Stomach (tissue), 9 donors: ENCODE data around the gene ARFGEF3. TPM values are rescaled to one million over a fixed set of nuclear protein-coding genes. Genes with fewer than 3 reads are reported as not detected.

Experiments
- DNase-seq, 2 donors: peaks; one replicate each; pipeline versions ENCODE4 v3.0.0 to v3.0.0-alpha.2; 2013 to 2019
- H3K27ac ChIP-seq, 5 donors: fragments of 200-600 bp in 4 of 5; sonication (generic) in 4 of 5; one replicate each; pipeline ENCODE4 v1.5.1; 2013 to 2019; ENCODE audit warnings: mild to moderate bottlenecking in 1 of 5, moderate library complexity in 1 of 5
- H3K27me3 ChIP-seq, 3 donors: fragments of 200-600 bp; sonication (generic); one replicate each; pipeline ENCODE4 v1.5.1; 2017 to 2019; ENCODE audit warnings: mixed run types in 1 of 3
- H3K36me3 ChIP-seq, 4 donors: fragments of 200-600 bp; sonication (generic); 1 replicate in 3 of 4; 2 replicates in 1 of 4; pipeline ENCODE4 v1.5.1; 2016 to 2019
- H3K4me1 ChIP-seq, 4 donors: fragments of 200-600 bp; sonication (generic); one replicate each; pipeline ENCODE4 v1.5.1; 2016 to 2019
- H3K4me3 ChIP-seq, 4 donors: fragments of 200-600 bp; sonication (generic) in 3 of 4; one replicate each; pipeline ENCODE4 v1.5.1; 2016 to 2019; ENCODE audit warnings: mild to moderate bottlenecking in 1 of 4
- H3K9me3 ChIP-seq, 4 donors: fragments of 200-600 bp; sonication (generic); one replicate each; pipeline ENCODE4 v1.5.1; 2016 to 2019
- EP300 ChIP-seq: sonication (generic); formaldehyde crosslinking; IDR thresholded peaks from one replicate; pipeline ENCODE4 v1.6.1; 2017; ENCODE audit warnings: antibody characterized with exemption
- POLR2A ChIP-seq, 4 donors: fragments of 450-650 bp; IDR thresholded peaks; one replicate each; pipeline ENCODE4 v1.6.1; 2016; ENCODE audit warnings: antibody characterized with exemption in 4 of 4, control low read depth in 2 of 4, mild to moderate bottlenecking in 1 of 4, moderate library complexity in 1 of 4
- POLR2AphosphoS5 ChIP-seq, 3 donors: sonication (generic); formaldehyde crosslinking; IDR thresholded peaks; one replicate each; pipeline ENCODE4 v1.6.1; 2016; ENCODE audit warnings: antibody characterized with exemption in 3 of 3
- WGBS, 5 donors: extraction: QIAGEN DNeasy Blood & Tissue Kit in 3 of 5; methylation state at CpG; one replicate each; pipeline versions ENCODE4 v1.1.5 to v1.1.7; 2013 to 2018; 5-methylcytosine and 5-hydroxymethylcytosine counted together
- intact Hi-C: fragments of 100-400 bp; cut with DNase I; formaldehyde crosslinking; loops from one replicate; pipeline ENCODE4 v1.15.1; 2023; ENCODE audit warnings: low total_unique reads
- polyA plus RNA-seq, 3 donors: library from polyadenylated mRNA; stranded (reverse); fragments of 200-250 nt; gene quantifications; one replicate each; pipeline ENCODE4 v1.2.3, GENCODE V29; 2013
- total RNA-seq, 5 donors: library from RNA; depleted of rRNA; stranded (reverse); fragments of >200 nt; gene quantifications; one replicate each; pipeline versions ENCODE4 v1.1.0 to v1.2.3, GENCODE V29; 2014 to 2016
- TF ChIP-seq, protein P1 (sequence below), 7 experiments: fragments of 450-650 bp in 4 of 7; fragments of 200-600 bp in 3 of 7; sonication (generic) in 3 of 7; IDR thresholded peaks; one replicate each; pipeline ENCODE4 v1.5.1; 2016 to 2019; ENCODE audit warnings: antibody characterized with exemption in 7 of 7, control low read depth in 2 of 7, mild to moderate bottlenecking in 1 of 7
- donor health status: healthy with polysubstance abuse.
- donor health status: Bipolar disorder and iron deficiency.
- donor health status: healthy.

Gene ARFGEF3
- total and polyA plus RNA-seq, 8 donors = 3.2 to 44.6 (median 13.2) TPM

DNA sequence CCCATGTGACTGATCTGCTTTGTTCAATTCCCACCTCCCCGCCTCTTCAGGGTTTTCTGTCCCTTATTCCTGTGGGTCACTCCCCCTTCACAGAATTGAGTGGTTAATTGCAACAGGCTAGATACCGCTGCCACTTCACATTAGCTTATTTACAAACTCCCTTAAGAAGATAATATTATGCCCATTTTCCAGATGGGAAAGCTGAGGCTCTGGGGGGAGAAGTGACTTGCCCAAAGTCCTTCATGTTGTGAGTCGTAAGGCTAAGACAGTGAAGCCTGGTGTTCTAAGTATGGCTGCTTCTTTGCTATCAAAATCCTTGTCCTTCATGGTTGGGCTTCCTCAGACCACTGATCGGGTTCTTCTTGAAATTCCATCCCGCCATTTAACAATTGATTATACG, 96.5 kb downstream of the ARFGEF3 start:
- no peaks in the 10 kb centered on the region for H3K27me3 ChIP-seq
- intact Hi-C loops = no loop called here
- H3K4me3 ChIP-seq = no peak overlapping the region
- H3K36me3 ChIP-seq = peaks cover 0 to 30% (median 19%) of the 10 kb centered on the region in 4 donors
- no peak for DNase-seq
- H3K27ac ChIP-seq = peak overlapping the region; percentile 63 to 82 (median 79)
- H3K9me3 ChIP-seq = no peaks in the 10 kb centered on the region
- TF ChIP-seq POLR2A (IDR thresholded peaks at IDR 0.05) (no peak), POLR2AphosphoS5 (IDR thresholded peaks at IDR 0.05) (no peak), EP300 (no peak)
- TF ChIP-seq, protein P1, sequence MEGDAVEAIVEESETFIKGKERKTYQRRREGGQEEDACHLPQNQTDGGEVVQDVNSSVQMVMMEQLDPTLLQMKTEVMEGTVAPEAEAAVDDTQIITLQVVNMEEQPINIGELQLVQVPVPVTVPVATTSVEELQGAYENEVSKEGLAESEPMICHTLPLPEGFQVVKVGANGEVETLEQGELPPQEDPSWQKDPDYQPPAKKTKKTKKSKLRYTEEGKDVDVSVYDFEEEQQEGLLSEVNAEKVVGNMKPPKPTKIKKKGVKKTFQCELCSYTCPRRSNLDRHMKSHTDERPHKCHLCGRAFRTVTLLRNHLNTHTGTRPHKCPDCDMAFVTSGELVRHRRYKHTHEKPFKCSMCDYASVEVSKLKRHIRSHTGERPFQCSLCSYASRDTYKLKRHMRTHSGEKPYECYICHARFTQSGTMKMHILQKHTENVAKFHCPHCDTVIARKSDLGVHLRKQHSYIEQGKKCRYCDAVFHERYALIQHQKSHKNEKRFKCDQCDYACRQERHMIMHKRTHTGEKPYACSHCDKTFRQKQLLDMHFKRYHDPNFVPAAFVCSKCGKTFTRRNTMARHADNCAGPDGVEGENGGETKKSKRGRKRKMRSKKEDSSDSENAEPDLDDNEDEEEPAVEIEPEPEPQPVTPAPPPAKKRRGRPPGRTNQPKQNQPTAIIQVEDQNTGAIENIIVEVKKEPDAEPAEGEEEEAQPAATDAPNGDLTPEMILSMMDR (IDR thresholded peaks at IDR 0.05) = no peak
- 89 to 96% (median 92%) methylated on average over 6 of the region's 6 CpGs for WGBS, 5 donors
- peaks cover 0 to 27% (median 17%) of the 10 kb centered on the region in 4 donors for H3K4me1 ChIP-seq

DNA sequence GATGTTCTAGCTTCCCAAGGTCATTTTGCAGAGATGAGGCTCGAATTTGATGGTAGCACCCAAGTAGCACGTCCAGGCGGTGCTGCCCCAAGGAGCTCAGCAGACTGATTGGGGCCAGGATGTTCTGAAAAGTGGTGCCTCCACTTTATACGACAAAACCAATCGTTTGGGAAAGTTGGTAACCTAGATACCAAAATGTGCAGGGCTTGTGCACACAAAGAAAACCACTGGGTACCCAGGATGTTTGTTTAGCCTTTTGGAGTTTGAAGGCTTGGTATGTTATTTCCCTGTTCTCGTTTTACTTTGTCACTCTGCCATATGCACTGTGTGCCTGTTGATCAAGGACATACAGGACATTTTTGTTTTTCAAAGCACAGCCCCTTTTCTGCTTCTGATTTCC, 97.3 kb downstream of the ARFGEF3 start:
- Histone ChIP-seq H3K27me3 (no peaks in the 10 kb centered on the region), H3K9me3 (no peaks in the 10 kb centered on the region), H3K27ac (peak overlapping the region; percentile 63 to 93 (median 79)), H3K4me1 (peaks cover 0 to 27% (median 17%) of the 10 kb centered on the region in 4 donors), H3K36me3 (peaks cover 0 to 30% (median 20%) of the 10 kb centered on the region in 4 donors), H3K4me3 (no peak overlapping the region)
- DNase-seq = peak; percentile 44 to 61
- WGBS, 5 donors = 15 to 42% (median 41%) methylated on average over 6 of the region's 6 CpGs
- TF ChIP-seq POLR2AphosphoS5 (IDR thresholded peaks at IDR 0.05) = peak; percentile 9 to 45 (median 27)
- no peak for TF ChIP-seq POLR2A (IDR thresholded peaks at IDR 0.05)
- intact Hi-C loops = no loop called here

DNA sequence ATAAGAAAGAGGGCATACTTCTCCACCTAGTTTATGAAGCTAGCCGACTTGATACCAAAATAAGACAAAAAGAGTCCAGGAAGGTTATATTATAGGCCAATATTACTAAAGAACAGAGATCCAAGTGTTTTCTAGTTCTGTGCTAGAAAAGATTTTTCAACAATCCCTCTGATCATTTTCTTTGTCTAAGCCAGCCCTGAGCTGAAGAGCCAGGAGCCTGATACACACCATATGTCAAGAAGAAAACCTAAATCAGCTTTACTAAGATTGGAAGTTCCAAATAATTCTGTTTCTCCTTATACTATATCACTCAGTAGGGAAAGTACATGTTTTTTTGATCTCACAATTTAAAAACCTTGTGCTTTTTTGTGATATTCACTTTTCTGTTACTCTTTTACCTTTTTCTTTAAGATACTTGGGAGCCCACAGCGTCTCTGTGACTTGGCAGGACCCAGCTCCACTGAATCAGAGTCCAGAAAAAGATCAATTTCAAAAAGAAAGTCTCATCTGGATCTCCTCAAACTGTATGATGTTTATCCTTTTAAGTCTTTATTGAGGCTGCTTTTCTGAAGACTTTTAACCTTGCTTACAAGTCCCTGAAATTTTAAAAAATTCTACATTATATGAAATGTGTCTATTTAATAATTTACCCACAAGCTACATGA, 99.5 kb downstream of the ARFGEF3 start:
- intact Hi-C loops = no loop called here
- WGBS, 5 donors = 56 to 80% (median 69%) methylated on average over 2 of the region's 2 CpGs
- H3K27ac ChIP-seq = peak overlapping the region in 3 of 5 donors; percentile 1 to 80 (median 21)
- DNase-seq = peak in 1 of 2 donors; percentile 48
- peaks cover 0 to 22% (median 12%) of the 10 kb centered on the region in 4 donors for H3K36me3 ChIP-seq
- TF ChIP-seq, protein P1 (IDR thresholded peaks at IDR 0.05) = no peak
- TF ChIP-seq EP300 = no peak
- TF ChIP-seq POLR2AphosphoS5 (IDR thresholded peaks at IDR 0.05) = no peak
- TF ChIP-seq POLR2A (IDR thresholded peaks at IDR 0.05) = no peak
- H3K4me3 ChIP-seq = no peak overlapping the region
- no peaks in the 10 kb centered on the region for H3K27me3 ChIP-seq
- H3K9me3 ChIP-seq = no peaks in the 10 kb centered on the region
- H3K4me1 ChIP-seq = peaks cover 0 to 27% (median 17%) of the 10 kb centered on the region in 4 donors

DNA sequence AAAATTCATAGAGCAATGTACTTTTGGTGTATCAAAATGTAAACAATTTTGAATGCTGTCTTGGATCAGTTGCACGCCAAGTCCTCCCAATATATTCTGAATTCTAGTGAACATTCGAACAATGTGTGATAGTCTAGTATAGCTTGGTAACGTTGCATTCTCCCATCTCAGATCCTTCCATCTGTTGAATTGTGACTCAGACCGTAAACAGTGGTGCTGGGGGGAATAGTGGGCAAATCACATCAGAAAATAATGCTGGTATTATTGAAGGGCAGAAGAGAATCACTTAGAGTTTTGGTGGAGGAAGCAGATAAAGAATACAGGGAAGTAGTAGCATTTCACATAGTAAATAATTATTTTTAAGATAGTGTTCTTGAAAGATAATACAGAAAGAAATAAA, 102.2 kb downstream of the ARFGEF3 start:
- intact Hi-C loops = no loop called here

More for the DNA sequence above, 102.2 kb downstream of the ARFGEF3 start:
- H3K9me3 ChIP-seq = no peaks in the 10 kb centered on the region
- WGBS, 5 donors = 74 to 82% (median 79%) methylated on average over 4 of the region's 4 CpGs
- DNase-seq = no peak
- TF ChIP-seq POLR2AphosphoS5 (IDR thresholded peaks at IDR 0.05) (no peak), EP300 (no peak), POLR2A (IDR thresholded peaks at IDR 0.05) (no peak)
- TF ChIP-seq, protein P1 (IDR thresholded peaks at IDR 0.05) = no peak
- H3K27me3 ChIP-seq = no peaks in the 10 kb centered on the region
- H3K36me3 ChIP-seq = peaks cover 0 to 19% (median 12%) of the 10 kb centered on the region in 4 donors
- no peak overlapping the region for H3K4me3 ChIP-seq
- peaks cover 5 to 10% (median 7%) of the 10 kb centered on the region in 4 donors for H3K4me1 ChIP-seq
- H3K27ac ChIP-seq = no peak overlapping the region
